ENCODE results near the gene PARP8.
"Not testable (repeated sequence)": the region's sequence is repeated elsewhere in the genome, so short reads cannot be mapped to it uniquely, and the experiment has no call there.

The PARP8 gene

GRCh38 chr5:50794812-50795211 is 128.4 kb downstream of the PARP8 start:
- no peak for DNase-seq

GRCh38 chr5:50798002-50798401 is 131.6 kb downstream of the PARP8 start:
- DNase-seq = no peak

GRCh38 chr5:50799596-50799995 is 133.2 kb downstream of the PARP8 start:
- DNase-seq = no peak

- DNase-seq = no peak
These were observed 134.0 kb downstream of the PARP8 start for GRCh38 chr5:50800410-50800809.

- DNase-seq = no peak
These were observed 141.2 kb downstream of the PARP8 start for GRCh38 chr5:50807661-50808060.

GRCh38 chr5:50808406-50808805 is 142.0 kb downstream of the PARP8 start:
- no peak for DNase-seq

GRCh38 chr5:50811746-50812145 is 145.3 kb downstream of the PARP8 start:
- not testable (repeated sequence) for DNase-seq

- DNase-seq = no peak
These were observed 147.3 kb downstream of the PARP8 start for GRCh38 chr5:50813691-50814090.

- DNase-seq = no peak
These were observed 148.1 kb downstream of the PARP8 start for GRCh38 chr5:50814556-50814955.

- DNase-seq = no peak
These were observed 155.6 kb downstream of the PARP8 start for GRCh38 chr5:50822046-50822445.

GRCh38 chr5:50822761-50823160 is 156.3 kb downstream of the PARP8 start:
- DNase-seq = no peak

- DNase-seq = no peak
These were observed 157.1 kb downstream of the PARP8 start for GRCh38 chr5:50823568-50823967.

GRCh38 chr5:50824109-50824508 is 157.7 kb downstream of the PARP8 start:
- no peak for DNase-seq

GRCh38 chr5:50827516-50828247 is 161.2 kb downstream of the PARP8 start:
- DNase-seq = no peak

GRCh38 chr5:50829023-50829422 is 162.6 kb downstream of the PARP8 start:
- DNase-seq = no peak

GRCh38 chr5:50832657-50833284 is 166.3 kb downstream of the PARP8 start:
- DNase-seq = no peak

- no peak for DNase-seq
These were observed 169.9 kb downstream of the PARP8 start for GRCh38 chr5:50836356-50836755.

GRCh38 chr5:50839472-50839871 is 173.0 kb downstream of the PARP8 start:
- DNase-seq = no peak

GRCh38 chr5:50843091-50843490 is 176.7 kb downstream of the PARP8 start:
- DNase-seq = no peak

- no peak for DNase-seq
These were observed 179.8 kb downstream of the PARP8 start for GRCh38 chr5:50846261-50846660.

- no peak for DNase-seq
These were observed 183.1 kb downstream of the PARP8 start for GRCh38 chr5:50849554-50849953.

- DNase-seq = peak; percentile 61
These were observed 186.7 kb downstream of the PARP8 start for GRCh38 chr5:50853151-50853550.

- DNase-seq = no peak
These were observed 187.6 kb downstream of the PARP8 start for GRCh38 chr5:50854082-50854481.

- no peak for DNase-seq
These were observed 188.6 kb downstream of the PARP8 start for GRCh38 chr5:50855001-50855400.
